ENCODE results near the gene FGD6. TPM values are rescaled to one million over a fixed set of nuclear protein-coding genes. Genes with fewer than 3 reads are reported as not detected.

The FGD6 gene
- total RNA-seq, 1 donor from 2014 or later = 13.2 TPM

- Histone ChIP-seq H3K36me3 (ENCODE audit: control insufficient read depth, insufficient read depth, low read length) (no peaks in the 10 kb centered on the region), H3K27me3 (ENCODE audit: control insufficient read depth, insufficient read depth, low read length) (no peaks in the 10 kb centered on the region), H3K4me3 (ENCODE audit: low read depth, low read length) (no peak overlapping the region)
- TF ChIP-seq CTCF (IDR thresholded peaks at IDR 0.05; ENCODE audit: insufficient read depth, low read length, severe bottlenecking) = no peak
- no peak for DNase-seq (ENCODE audit: low read depth)
- FAIRE-seq = no peak
Measured at GRCh38 chr12:95158919-95159318, 58.3 kb downstream of the FGD6 start.

- Histone ChIP-seq H3K27me3 (ENCODE audit: control insufficient read depth, insufficient read depth, low read length) (no peaks in the 10 kb centered on the region), H3K4me3 (ENCODE audit: low read depth, low read length) (no peak overlapping the region), H3K36me3 (ENCODE audit: control insufficient read depth, insufficient read depth, low read length) (peaks cover 2% of the 10 kb centered on the region)
- no peak for TF ChIP-seq CTCF (IDR thresholded peaks at IDR 0.05; ENCODE audit: insufficient read depth, low read length, severe bottlenecking)
- DNase-seq (ENCODE audit: low read depth) (peak; percentile 89), FAIRE-seq (no peak)
Measured at GRCh38 chr12:95151821-95152220, 65.4 kb downstream of the FGD6 start.

GRCh38 chr12:95151406-95151805 is 65.9 kb downstream of the FGD6 start:
- H3K36me3 ChIP-seq (ENCODE audit: control insufficient read depth, insufficient read depth, low read length) = peaks cover 3% of the 10 kb centered on the region
- no peaks in the 10 kb centered on the region for H3K27me3 ChIP-seq (ENCODE audit: control insufficient read depth, insufficient read depth, low read length)
- FAIRE-seq = no peak
- peak; percentile 59 for DNase-seq (ENCODE audit: low read depth)
- no peak for TF ChIP-seq CTCF (IDR thresholded peaks at IDR 0.05; ENCODE audit: insufficient read depth, low read length, severe bottlenecking)
- no peak overlapping the region for H3K4me3 ChIP-seq (ENCODE audit: low read depth, low read length)

GRCh38 chr12:95150501-95150900 is 66.8 kb downstream of the FGD6 start:
- DNase-seq (ENCODE audit: low read depth) (no peak), FAIRE-seq (no peak)
- TF ChIP-seq CTCF (IDR thresholded peaks at IDR 0.05; ENCODE audit: insufficient read depth, low read length, severe bottlenecking) = no peak
- Histone ChIP-seq H3K36me3 (ENCODE audit: control insufficient read depth, insufficient read depth, low read length) (peaks cover 5% of the 10 kb centered on the region), H3K27me3 (ENCODE audit: control insufficient read depth, insufficient read depth, low read length) (no peaks in the 10 kb centered on the region), H3K4me3 (ENCODE audit: low read depth, low read length) (no peak overlapping the region)

GRCh38 chr12:95147866-95148265 is 69.4 kb downstream of the FGD6 start:
- Histone ChIP-seq H3K4me3 (ENCODE audit: low read depth, low read length) (no peak overlapping the region), H3K27me3 (ENCODE audit: control insufficient read depth, insufficient read depth, low read length) (no peaks in the 10 kb centered on the region), H3K36me3 (ENCODE audit: control insufficient read depth, insufficient read depth, low read length) (peaks cover 5% of the 10 kb centered on the region)
- TF ChIP-seq CTCF (IDR thresholded peaks at IDR 0.05; ENCODE audit: insufficient read depth, low read length, severe bottlenecking) = no peak
- no peak for FAIRE-seq
- DNase-seq (ENCODE audit: low read depth) = no peak

- peaks cover 5% of the 10 kb centered on the region for H3K36me3 ChIP-seq (ENCODE audit: control insufficient read depth, insufficient read depth, low read length)
- DNase-seq (ENCODE audit: low read depth) (no peak), FAIRE-seq (no peak)
- H3K27me3 ChIP-seq (ENCODE audit: control insufficient read depth, insufficient read depth, low read length) = no peaks in the 10 kb centered on the region
- TF ChIP-seq CTCF (IDR thresholded peaks at IDR 0.05; ENCODE audit: insufficient read depth, low read length, severe bottlenecking) = no peak
- no peak overlapping the region for H3K4me3 ChIP-seq (ENCODE audit: low read depth, low read length)
Measured at GRCh38 chr12:95146769-95147168, 70.5 kb downstream of the FGD6 start.
